ENCODE data around the gene LY6G6C. TPM values are rescaled to one million over a fixed set of nuclear protein-coding genes. Genes with fewer than 3 reads are reported as not detected.
"Not testable (repeated sequence)": the region's sequence is repeated elsewhere in the genome, so short reads cannot be mapped to it uniquely, and the experiment has no call there.

The LY6G6C gene
- total RNA-seq, 2 donors from 2014 or later = not detected

DNA sequence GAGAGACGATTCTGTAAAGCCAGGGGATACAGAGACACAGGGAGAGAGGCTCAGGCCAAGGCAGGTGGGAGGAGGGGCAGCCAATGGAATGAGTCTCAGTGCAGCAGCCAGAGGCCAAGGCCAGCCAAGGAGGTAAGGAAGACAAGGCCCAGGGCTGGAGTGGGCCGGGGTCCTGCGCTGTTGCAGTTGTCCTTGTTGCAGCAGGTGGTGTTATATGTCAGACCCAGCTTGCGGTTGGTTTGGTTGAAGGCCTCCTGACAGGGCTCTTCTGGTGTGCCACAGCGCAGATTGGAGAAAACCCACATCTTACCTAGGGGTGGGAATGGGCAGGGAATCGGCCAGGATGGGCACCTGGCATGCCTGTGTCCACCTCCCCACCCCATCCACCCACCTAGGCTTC, 2.5 kb downstream of the LY6G6C start:
- no peak for DNase-seq (ENCODE audit: low spot score in 2 of 2)
- ATAC-seq = no peak
- Mint-ChIP-seq H3K9me3 (no peaks in the 10 kb centered on the region), H3K36me3 (no peaks in the 10 kb centered on the region), H3K27ac (peak overlapping the region in 1 of 2 donors; percentile 18)

DNA sequence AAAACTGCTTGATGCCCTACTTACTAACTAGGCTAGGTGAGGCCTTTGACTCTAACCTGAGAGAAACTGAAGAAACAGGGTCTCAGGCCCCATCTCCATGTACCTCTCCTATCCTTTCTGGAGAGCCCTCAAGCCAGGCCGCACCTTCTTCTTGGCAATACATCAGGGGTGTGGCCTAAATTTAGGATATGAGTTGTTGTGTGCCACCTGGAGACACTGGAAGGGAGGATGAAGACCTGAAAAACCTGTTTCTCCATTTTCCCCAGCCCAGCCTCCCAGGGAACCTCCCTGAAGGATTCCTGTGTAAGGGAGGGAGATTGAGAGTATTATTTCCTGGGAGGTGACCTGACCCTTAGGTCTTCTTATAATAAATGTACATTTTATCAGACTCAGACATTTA, 3.3 kb downstream of the LY6G6C start:
- H3K36me3 Mint-ChIP-seq = no peaks in the 10 kb centered on the region
- peak overlapping the region in 1 of 2 donors; percentile 18 for H3K27ac Mint-ChIP-seq
- H3K9me3 Mint-ChIP-seq = no peaks in the 10 kb centered on the region
- DNase-seq (ENCODE audit: low spot score in 2 of 2) (no peak), ATAC-seq (no peak)

DNA sequence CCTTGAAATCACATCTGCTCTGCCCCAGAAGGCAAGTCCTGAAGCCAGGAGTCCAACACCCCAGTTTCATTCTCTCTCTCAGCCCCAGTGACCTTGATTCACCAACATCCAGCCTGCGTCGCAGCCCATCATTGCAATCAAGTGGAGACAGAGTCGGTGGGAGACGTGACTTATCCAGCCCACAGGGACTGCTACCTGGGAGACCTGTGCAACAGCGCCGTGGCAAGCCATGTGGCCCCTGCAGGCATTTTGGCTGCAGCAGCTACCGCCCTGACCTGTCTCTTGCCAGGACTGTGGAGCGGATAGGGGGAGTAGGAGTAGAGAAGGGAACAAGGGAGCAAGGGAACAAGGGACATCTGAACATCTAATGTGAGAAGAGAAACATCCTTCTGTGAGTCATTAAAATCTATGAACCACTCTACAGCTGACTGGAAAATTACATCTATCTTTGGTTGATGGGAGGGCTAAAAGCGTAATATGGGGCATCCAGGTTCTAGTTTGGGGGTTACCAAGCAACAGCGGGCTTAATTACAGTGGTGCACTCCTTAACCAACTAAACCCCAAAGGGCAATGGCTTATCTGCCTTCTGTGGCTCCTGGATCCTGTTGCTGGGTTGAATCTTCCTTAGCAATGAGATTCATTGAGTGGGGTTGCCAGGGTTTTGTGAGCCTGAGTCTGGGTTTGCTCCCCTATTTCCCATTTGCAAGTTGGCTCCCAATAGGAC, 3.9 kb downstream of the LY6G6C start:
- no peaks in the 10 kb centered on the region for H3K9me3 Mint-ChIP-seq
- H3K27ac Mint-ChIP-seq = peak overlapping the region in 1 of 2 donors; percentile 75
- ATAC-seq (no peak), DNase-seq (ENCODE audit: low spot score in 2 of 2) (no peak)
- H3K36me3 Mint-ChIP-seq = no peaks in the 10 kb centered on the region

DNA sequence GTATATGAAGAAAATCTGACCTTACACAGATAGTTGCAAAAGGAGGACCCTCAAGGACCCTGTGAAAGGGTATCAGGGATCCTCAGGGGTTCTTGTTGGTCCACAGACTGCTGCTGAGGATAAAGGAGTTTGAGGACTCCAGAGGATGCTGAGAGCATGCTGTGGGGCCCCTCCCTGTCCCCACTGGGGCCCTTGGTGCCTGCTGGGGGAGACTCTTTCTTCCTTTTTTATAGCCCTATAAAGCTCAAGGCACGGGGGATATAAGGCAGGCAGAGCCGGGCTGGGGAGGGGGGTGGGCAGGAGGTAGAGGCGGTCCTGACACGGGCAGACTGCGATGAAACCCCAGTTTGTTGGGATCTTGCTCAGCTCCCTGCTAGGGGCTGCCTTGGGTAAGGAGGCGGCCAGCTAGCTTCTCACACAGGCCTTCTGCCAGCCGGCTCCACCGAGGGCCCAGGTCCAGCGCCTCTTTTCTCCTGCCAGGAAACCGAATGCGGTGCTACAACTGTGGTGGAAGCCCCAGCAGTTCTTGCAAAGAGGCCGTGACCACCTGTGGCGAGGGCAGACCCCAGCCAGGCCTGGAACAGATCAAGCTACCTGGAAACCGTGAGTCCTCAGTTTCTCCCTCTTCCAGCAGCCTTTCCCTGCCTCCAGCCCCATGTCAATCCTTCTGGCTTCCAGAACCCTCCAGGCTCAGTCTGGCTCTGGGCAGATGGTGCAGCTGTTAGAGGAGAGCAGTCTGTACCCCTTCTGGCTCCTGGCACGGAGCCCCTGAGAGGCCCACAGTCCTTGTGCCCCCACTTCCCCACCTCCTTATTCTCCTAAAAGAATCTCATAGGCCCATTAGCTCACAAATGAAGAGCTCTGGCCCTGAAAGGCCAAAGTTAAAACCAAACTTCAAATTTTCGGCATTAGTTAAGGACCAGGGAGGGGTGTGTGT, 6.3 kb downstream of the LY6G6C start, which contains the start of gene LY6G6D:
TSS of gene LY6G6D (plus strand) at position 327 of the 937 bp plus-strand sequence. CDS start at position 335, 8 bp downstream.
- ATAC-seq (no peak), DNase-seq (ENCODE audit: low spot score in 2 of 2) (no peak)
- Mint-ChIP-seq H3K36me3 (no peaks in the 10 kb centered on the region), H3K9me3 (no peaks in the 10 kb centered on the region), H3K27ac (peak within 1 kb of the TSS in 1 of 2 donors; percentile 26)

DNA sequence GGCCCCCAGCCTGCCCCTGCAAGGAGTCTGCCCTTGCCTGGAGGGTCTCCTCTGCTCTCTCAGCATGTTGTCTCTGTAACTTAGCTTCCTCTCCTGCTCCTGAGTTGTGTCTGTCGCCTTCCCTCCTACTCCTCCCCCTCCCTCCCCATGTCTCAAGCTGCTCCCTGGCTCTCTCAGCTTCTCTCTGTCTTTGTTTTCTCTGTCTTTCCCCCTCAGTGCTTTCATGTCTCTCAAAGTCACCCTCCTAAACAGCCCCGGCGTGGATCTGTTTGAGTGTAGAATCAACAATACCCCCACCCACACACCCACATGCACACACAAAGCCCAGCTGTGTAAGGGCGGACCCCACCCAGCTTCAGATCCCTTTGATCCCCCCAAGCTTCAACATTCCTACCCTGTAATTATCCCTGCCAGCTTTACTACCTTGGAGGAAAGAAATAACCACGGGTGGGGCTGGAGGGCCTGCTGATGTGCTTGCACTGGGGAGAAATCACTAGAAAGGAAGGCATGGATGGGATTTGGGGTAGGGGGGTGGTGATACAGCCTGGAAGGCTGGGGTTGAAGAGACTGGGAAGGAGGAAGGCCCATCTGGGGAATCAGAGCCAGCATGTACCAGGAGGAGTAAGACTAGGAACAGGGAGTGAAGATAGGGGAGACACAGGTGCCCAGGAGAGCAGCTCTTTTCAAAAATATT, 7.4 kb downstream of the LY6G6C start:
- DNase-seq (ENCODE audit: low spot score in 2 of 2) = no peak
- H3K27ac Mint-ChIP-seq = peak overlapping the region in 1 of 2 donors; percentile 26
- no peaks in the 10 kb centered on the region for H3K9me3 Mint-ChIP-seq
- no peak for ATAC-seq
- H3K36me3 Mint-ChIP-seq = no peaks in the 10 kb centered on the region

DNA sequence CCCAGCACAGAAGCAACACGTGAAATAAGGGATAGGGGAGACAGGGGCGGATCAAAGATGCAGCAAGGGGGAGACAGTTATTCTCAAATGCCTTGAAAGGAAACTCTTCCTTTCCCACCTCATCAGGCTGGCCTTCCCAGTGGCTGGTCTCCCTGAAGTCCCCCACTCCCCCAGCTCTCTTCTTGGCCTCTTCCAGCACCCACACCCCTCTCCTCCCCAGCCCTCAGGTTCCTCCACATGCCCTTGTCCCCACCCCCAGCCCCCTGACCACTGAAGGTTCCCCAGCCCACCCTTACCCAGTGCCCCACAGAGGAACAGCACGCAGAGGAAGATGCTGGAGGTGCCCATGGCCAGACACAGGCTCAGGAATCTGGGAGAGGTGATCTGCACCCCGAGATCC, 8.1 kb downstream of the LY6G6C start:
- H3K36me3 Mint-ChIP-seq = no peaks in the 10 kb centered on the region
- no peak overlapping the region for H3K27ac Mint-ChIP-seq
- DNase-seq (ENCODE audit: low spot score in 2 of 2) (no peak), ATAC-seq (no peak)
- no peaks in the 10 kb centered on the region for H3K9me3 Mint-ChIP-seq

DNA sequence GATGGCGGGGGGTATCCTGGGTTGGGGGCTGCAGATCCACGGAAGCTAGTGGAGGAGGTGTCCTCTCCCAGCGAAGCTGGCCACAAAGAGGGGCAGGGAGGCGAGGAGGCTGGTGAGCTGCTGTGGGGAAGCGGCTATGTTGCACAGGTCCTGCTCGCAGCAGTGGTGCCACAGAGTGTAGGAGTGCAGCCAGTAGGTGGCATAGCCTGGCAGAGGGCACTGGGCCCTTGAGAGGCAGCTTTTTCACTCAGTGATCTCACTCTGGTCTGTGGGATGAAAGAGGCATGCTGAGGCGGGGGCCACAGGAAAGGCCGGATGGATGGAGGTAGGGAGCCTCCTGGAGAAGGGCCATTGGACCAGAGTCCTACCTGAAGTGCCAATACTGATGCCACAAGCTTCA, 9.2 kb downstream of the LY6G6C start:
- ATAC-seq = peak in 1 of 2 donors; percentile 45
- no peaks in the 10 kb centered on the region for H3K36me3 Mint-ChIP-seq
- no peak for DNase-seq (ENCODE audit: low spot score in 2 of 2)
- H3K27ac Mint-ChIP-seq = no peak overlapping the region
- no peaks in the 10 kb centered on the region for H3K9me3 Mint-ChIP-seq

DNA sequence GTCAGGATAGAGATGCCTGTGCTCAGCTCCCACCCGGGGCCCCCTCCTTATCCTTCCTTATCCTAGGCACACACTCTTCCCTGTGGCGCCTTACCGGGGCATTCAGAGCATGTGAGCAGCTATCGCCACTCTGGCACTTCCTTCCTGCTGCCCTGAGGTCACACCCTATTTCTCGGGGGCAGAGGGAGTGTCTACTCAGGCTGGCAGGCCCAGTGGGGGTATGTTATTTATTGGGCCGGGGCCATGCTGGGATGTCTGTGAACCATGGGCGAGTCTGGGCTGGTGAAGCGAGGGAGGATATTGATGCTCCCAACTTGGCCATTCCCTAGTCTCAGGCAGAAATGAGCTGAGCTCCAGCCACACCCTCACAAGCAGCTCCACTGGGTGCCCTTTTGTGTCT, 10.3 kb downstream of the LY6G6C start:
- Mint-ChIP-seq H3K36me3 (no peaks in the 10 kb centered on the region), H3K9me3 (no peaks in the 10 kb centered on the region), H3K27ac (peak overlapping the region; percentile 19 to 80)
- ATAC-seq (peak in 1 of 2 donors; percentile 9), DNase-seq (ENCODE audit: low spot score in 2 of 2) (no peak)

DNA sequence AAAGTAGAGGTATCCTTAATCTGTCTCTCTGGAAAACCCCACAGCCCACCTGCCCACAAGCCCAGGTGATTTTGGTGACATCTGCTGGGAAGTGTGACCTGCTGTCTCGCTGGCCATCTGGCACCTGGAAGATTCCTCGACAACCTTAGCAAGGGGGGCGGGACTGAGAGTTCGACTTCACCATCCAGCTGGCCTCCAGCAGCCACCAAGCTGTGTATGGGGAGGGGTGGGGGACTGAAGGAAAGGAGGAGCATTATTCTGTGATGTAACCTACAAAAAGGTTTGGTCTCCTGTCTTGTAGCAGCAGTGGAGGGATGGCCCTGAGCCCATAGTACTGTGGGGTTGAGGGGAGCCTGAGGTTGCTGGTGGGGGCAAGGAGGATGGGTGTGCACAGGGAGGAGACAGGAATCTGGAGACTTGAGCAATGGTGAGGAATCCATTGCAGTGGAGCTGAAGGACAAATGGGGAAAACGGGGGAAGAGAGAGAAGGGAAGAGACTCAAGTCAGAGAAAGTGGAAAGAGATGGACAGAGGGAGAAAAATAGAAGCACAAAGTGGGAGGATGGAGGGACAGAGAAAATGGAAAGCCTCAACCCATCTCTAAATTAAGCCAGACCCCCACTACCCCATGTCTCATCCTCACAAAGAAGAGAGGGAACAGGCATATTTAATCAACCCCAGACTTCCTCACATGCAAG, 10.9 kb downstream of the LY6G6C start:
- ATAC-seq (no peak), DNase-seq (ENCODE audit: low spot score in 2 of 2) (no peak)
- H3K36me3 Mint-ChIP-seq = no peaks in the 10 kb centered on the region
- H3K27ac Mint-ChIP-seq = peak overlapping the region in 1 of 2 donors; percentile 19
- H3K9me3 Mint-ChIP-seq = no peaks in the 10 kb centered on the region

DNA sequence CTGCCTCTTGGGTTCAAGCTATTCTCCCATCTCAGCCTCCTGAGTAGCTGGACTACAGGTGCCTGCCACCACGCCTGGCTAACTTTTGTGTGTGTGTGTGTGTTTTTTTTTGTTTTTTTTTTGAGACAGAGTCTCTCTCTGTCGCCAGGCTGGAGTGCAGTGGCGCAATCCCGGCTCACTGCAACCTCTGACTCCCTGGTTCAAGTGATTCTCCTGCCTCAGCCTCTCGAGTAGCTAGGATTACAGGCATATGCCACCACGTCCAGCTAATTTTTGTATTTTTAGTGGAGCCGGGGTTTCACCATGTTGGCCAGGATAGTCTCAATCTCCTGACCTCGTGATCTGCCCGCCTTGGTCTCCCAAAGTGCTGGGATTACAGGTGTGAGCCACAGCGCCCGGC, 12.4 kb downstream of the LY6G6C start:
- H3K9me3 Mint-ChIP-seq; DNase-seq (ENCODE audit: low spot score in 2 of 2); H3K27ac Mint-ChIP-seq; ATAC-seq; H3K36me3 Mint-ChIP-seq: not testable (repeated sequence)

DNA sequence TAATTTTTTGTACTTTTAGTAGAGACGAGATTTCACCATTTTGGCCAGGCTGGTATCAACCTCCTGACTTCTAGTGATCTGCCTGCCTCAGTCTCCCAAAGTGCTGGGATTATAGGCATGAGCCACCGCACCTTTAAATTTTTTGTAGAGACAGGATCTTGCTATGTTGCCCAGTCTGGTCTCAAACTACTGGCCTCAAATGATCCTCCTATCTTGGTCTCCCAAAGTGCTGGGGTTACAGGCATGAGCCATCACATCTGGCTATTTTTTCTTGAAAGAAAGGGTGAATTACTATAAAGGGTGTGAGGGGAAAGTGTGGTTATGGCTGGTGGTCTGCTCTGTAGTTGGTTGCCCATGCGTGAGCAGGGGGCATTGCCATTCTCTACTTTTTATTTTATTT, 13.3 kb downstream of the LY6G6C start:
- no peak for DNase-seq (ENCODE audit: low spot score in 2 of 2)
- H3K36me3 Mint-ChIP-seq = peaks cover 3 to 4% of the 10 kb centered on the region in 2 donors
- ATAC-seq = no peak
- H3K27ac Mint-ChIP-seq = no peak overlapping the region
- no peaks in the 10 kb centered on the region for H3K9me3 Mint-ChIP-seq

DNA sequence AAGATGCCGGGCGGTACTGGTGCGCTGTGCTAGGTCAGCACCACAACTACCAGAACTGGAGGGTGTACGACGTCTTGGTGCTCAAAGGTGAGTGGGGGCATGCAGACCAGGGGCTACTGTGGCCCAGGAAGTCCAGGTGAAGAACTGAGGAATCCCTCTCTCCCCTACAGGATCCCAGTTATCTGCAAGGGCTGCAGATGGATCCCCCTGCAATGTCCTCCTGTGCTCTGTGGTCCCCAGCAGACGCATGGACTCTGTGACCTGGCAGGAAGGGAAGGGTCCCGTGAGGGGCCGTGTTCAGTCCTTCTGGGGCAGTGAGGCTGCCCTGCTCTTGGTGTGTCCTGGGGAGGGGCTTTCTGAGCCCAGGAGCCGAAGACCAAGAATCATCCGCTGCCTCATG, 13.8 kb downstream of the LY6G6C start:
- DNase-seq (ENCODE audit: low spot score in 2 of 2) (no peak), ATAC-seq (no peak)
- Mint-ChIP-seq H3K36me3 (peaks cover 6% of the 10 kb centered on the region in 2 donors), H3K27ac (peak overlapping the region in 1 of 2 donors; percentile 22), H3K9me3 (no peaks in the 10 kb centered on the region)

DNA sequence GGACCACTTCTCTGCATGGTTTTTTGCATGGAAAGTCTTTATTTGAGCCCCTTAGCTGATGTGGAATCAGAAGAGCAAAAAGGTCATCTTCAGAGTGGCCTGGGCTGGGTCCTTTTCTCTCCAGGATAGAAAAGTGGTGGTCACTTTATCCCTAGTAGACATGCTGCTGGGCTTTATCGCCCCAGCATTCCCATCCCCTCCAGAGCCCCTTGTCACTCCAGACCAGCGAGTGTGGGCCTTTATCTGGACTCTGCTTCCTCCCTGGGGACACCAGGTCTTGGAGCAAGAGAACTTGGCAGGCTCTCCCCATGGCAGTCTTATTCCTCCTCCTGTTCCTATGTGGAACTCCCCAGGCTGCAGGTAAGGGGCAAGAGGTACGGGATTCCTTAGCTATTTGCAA, 14.9 kb downstream of the LY6G6C start, which contains the start of gene LY6G6F:
TSS of gene LY6G6F (plus strand) at position 268 of the 400 bp plus-strand sequence. CDS start at position 309, 41 bp downstream.
- no peak for ATAC-seq
- peaks cover 14% of the 10 kb centered on the region in 2 donors for H3K36me3 Mint-ChIP-seq
- no peak for DNase-seq (ENCODE audit: low spot score in 2 of 2)

DNA sequence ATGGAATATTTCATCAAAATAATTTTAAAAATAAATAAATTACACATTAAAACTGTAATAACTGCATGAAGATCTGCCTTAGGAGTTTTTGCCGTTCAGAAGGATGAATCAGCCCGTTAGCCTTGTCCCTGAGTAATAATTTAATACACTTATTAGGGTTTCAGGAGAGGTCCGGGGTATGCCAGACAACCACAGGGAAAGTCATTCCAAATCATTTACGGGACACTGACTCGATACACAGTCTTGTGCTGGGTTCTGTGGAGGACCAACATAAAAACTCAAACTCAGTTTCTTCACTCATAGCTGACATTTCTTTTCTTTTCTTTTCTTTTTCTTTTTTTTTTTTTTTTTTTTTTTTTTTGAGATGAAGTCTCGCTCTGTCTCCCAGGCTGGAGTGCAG, 15.6 kb downstream of the LY6G6C start:
- Mint-ChIP-seq H3K9me3 (no peaks in the 10 kb centered on the region), H3K36me3 (peaks cover 14% of the 10 kb centered on the region in 2 donors), H3K27ac (no peak overlapping the region)
- no peak for DNase-seq (ENCODE audit: low spot score in 2 of 2)
- no peak for ATAC-seq

More for the DNA sequence above, 14.9 kb downstream of the LY6G6C start, which contains the start of gene LY6G6F:
- peak within 1 kb of the TSS; percentile 14 to 22 for H3K27ac Mint-ChIP-seq
- no peaks in the 10 kb centered on the region for H3K9me3 Mint-ChIP-seq

DNA sequence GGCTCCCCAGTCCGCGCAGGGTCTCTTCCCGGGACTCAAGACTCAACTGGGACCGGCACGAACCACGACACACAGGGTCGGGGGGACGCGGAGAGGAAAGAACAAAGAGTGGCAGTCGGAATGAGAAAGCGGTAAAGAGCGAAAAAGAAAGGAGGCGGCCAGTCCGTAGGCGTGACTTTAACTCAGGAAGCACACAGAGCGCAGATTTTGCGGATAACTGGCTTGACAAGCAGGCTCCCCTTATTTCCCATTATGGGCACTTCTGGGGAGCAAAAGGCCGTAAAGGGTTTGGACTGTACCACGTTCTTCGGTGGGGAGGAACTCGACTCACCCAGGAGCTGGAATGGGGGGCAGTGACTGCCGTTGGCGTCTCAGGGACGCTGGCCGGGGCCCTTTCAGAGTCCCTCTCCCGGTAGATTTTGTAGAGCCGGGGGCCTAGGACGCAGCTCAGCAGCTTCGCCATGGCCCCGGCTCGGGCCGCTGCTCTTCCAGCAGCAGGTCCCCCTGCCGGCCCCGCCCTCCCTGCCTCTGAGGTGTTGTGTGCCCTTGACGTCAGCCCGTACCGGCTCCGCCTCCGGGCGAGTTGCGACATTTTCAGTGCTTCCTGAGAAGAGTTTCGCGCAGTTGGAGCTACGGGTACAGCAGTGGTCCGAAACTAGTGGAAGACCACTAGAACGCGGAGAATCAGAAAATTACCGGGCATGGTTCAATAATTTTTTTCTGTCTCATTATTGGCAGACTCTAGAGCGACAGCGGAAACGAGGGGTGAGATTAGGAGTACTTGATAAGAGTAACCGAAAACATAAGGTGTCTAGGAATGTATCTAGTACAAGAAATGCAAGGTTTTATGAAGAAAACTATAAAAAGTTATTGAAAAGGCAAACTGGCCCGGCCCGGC, 18.5 kb downstream of the LY6G6C start, which contains the start of gene ABHD16A:
TSS of gene ABHD16A (minus strand) at position 506 of the 898 bp plus-strand sequence. CDS start at position 463, 43 bp downstream.
- ATAC-seq (peak; percentile 96 to 97), DNase-seq (ENCODE audit: low spot score in 2 of 2) (peak; percentile 94 to 96)
- no peaks in the 10 kb centered on the region for H3K9me3 Mint-ChIP-seq
- H3K36me3 Mint-ChIP-seq = peaks cover 14% of the 10 kb centered on the region in 2 donors
- H3K27ac Mint-ChIP-seq = peak within 1 kb of the TSS; percentile 94 to 98
